Measurements from ENCODE around the gene CCDC85C.

Gene CCDC85C

GRCh38 chr14:99554184-99554583 lies 49.8 kb downstream of the CCDC85C start:
- no peaks in the 10 kb centered on the region for H3K4me1 Mint-ChIP-seq (ENCODE audit: low read depth)
- no peaks in the 10 kb centered on the region for H3K27me3 Mint-ChIP-seq
- H3K36me3 Mint-ChIP-seq (ENCODE audit: low read depth), result no peaks in the 10 kb centered on the region
- H3K27ac Mint-ChIP-seq, result no peak overlapping the region
- no peak overlapping the region for H3K4me3 Mint-ChIP-seq
- H3K9me3 Mint-ChIP-seq, result no peaks in the 10 kb centered on the region

- H3K27ac Mint-ChIP-seq, result no peak overlapping the region
- no peaks in the 10 kb centered on the region for H3K36me3 Mint-ChIP-seq (ENCODE audit: low read depth)
- H3K27me3 Mint-ChIP-seq, result no peaks in the 10 kb centered on the region
- no peaks in the 10 kb centered on the region for H3K9me3 Mint-ChIP-seq
- H3K4me3 Mint-ChIP-seq, result no peak overlapping the region
- no peaks in the 10 kb centered on the region for H3K4me1 Mint-ChIP-seq (ENCODE audit: low read depth)
Measured at GRCh38 chr14:99552572-99553216, 51.3 kb downstream of the CCDC85C start.

- no peaks in the 10 kb centered on the region for H3K36me3 Mint-ChIP-seq (ENCODE audit: low read depth)
- H3K4me3 Mint-ChIP-seq, result no peak overlapping the region
- no peaks in the 10 kb centered on the region for H3K9me3 Mint-ChIP-seq
- H3K4me1 Mint-ChIP-seq (ENCODE audit: low read depth), result no peaks in the 10 kb centered on the region
- no peaks in the 10 kb centered on the region for H3K27me3 Mint-ChIP-seq
- no peak overlapping the region for H3K27ac Mint-ChIP-seq
Measured at GRCh38 chr14:99552021-99552553, 51.9 kb downstream of the CCDC85C start.

- H3K4me1 Mint-ChIP-seq (ENCODE audit: low read depth), result no peaks in the 10 kb centered on the region
Measured at GRCh38 chr14:99551034-99551922, 52.7 kb downstream of the CCDC85C start.

GRCh38 chr14:99550387-99550992 lies 53.5 kb downstream of the CCDC85C start:
- no peak overlapping the region for H3K27ac Mint-ChIP-seq
- no peaks in the 10 kb centered on the region for H3K9me3 Mint-ChIP-seq
- H3K4me3 Mint-ChIP-seq, result no peak overlapping the region
- H3K27me3 Mint-ChIP-seq, result no peaks in the 10 kb centered on the region
- H3K4me1 Mint-ChIP-seq (ENCODE audit: low read depth), result no peaks in the 10 kb centered on the region
- H3K36me3 Mint-ChIP-seq (ENCODE audit: low read depth), result no peaks in the 10 kb centered on the region

More at GRCh38 chr14:99551034-99551922, 52.7 kb downstream of the CCDC85C start:
- no peak overlapping the region for H3K4me3 Mint-ChIP-seq
- H3K36me3 Mint-ChIP-seq (ENCODE audit: low read depth), result no peaks in the 10 kb centered on the region
- H3K27ac Mint-ChIP-seq, result no peak overlapping the region
- H3K9me3 Mint-ChIP-seq, result no peaks in the 10 kb centered on the region
- H3K27me3 Mint-ChIP-seq, result no peaks in the 10 kb centered on the region

GRCh38 chr14:99549684-99550083 lies 54.3 kb downstream of the CCDC85C start:
- Mint-ChIP-seq H3K4me1 (ENCODE audit: low read depth) (no peaks in the 10 kb centered on the region), H3K27me3 (no peaks in the 10 kb centered on the region), H3K27ac (no peak overlapping the region), H3K36me3 (ENCODE audit: low read depth) (no peaks in the 10 kb centered on the region), H3K9me3 (no peaks in the 10 kb centered on the region), H3K4me3 (no peak overlapping the region)

- H3K4me1 Mint-ChIP-seq (ENCODE audit: low read depth), result no peaks in the 10 kb centered on the region
- no peaks in the 10 kb centered on the region for H3K9me3 Mint-ChIP-seq
- H3K27me3 Mint-ChIP-seq, result no peaks in the 10 kb centered on the region
- H3K27ac Mint-ChIP-seq, result no peak overlapping the region
- H3K36me3 Mint-ChIP-seq (ENCODE audit: low read depth), result no peaks in the 10 kb centered on the region
- H3K4me3 Mint-ChIP-seq, result no peak overlapping the region
Measured at GRCh38 chr14:99548871-99549515, 55.0 kb downstream of the CCDC85C start.

GRCh38 chr14:99548255-99548654 lies 55.8 kb downstream of the CCDC85C start:
- H3K4me3 Mint-ChIP-seq, result no peak overlapping the region
- no peak overlapping the region for H3K27ac Mint-ChIP-seq
- no peaks in the 10 kb centered on the region for H3K4me1 Mint-ChIP-seq (ENCODE audit: low read depth)
- H3K36me3 Mint-ChIP-seq (ENCODE audit: low read depth), result no peaks in the 10 kb centered on the region
- no peaks in the 10 kb centered on the region for H3K27me3 Mint-ChIP-seq
- no peaks in the 10 kb centered on the region for H3K9me3 Mint-ChIP-seq

GRCh38 chr14:99546234-99546879 lies 57.6 kb downstream of the CCDC85C start:
- Mint-ChIP-seq H3K4me1 (ENCODE audit: low read depth) (no peaks in the 10 kb centered on the region), H3K27ac (no peak overlapping the region), H3K36me3 (ENCODE audit: low read depth) (no peaks in the 10 kb centered on the region), H3K27me3 (no peaks in the 10 kb centered on the region), H3K4me3 (no peak overlapping the region), H3K9me3 (no peaks in the 10 kb centered on the region)

GRCh38 chr14:99545586-99545985 lies 58.4 kb downstream of the CCDC85C start:
- H3K27ac Mint-ChIP-seq, result no peak overlapping the region
- H3K36me3 Mint-ChIP-seq (ENCODE audit: low read depth), result no peaks in the 10 kb centered on the region
- no peak overlapping the region for H3K4me3 Mint-ChIP-seq
- no peaks in the 10 kb centered on the region for H3K9me3 Mint-ChIP-seq
- no peaks in the 10 kb centered on the region for H3K27me3 Mint-ChIP-seq
- no peaks in the 10 kb centered on the region for H3K4me1 Mint-ChIP-seq (ENCODE audit: low read depth)

GRCh38 chr14:99544991-99545390 lies 59.0 kb downstream of the CCDC85C start:
- no peaks in the 10 kb centered on the region for H3K4me1 Mint-ChIP-seq (ENCODE audit: low read depth)

GRCh38 chr14:99543985-99544384 lies 60.0 kb downstream of the CCDC85C start:
- H3K4me1 Mint-ChIP-seq (ENCODE audit: low read depth), result no peaks in the 10 kb centered on the region
- H3K4me3 Mint-ChIP-seq, result no peak overlapping the region
- H3K27ac Mint-ChIP-seq, result no peak overlapping the region
- no peaks in the 10 kb centered on the region for H3K36me3 Mint-ChIP-seq (ENCODE audit: low read depth)
- no peaks in the 10 kb centered on the region for H3K27me3 Mint-ChIP-seq
- no peaks in the 10 kb centered on the region for H3K9me3 Mint-ChIP-seq

More at GRCh38 chr14:99544991-99545390, 59.0 kb downstream of the CCDC85C start:
- Mint-ChIP-seq H3K9me3 (no peaks in the 10 kb centered on the region), H3K27ac (no peak overlapping the region), H3K4me3 (no peak overlapping the region), H3K27me3 (no peaks in the 10 kb centered on the region), H3K36me3 (ENCODE audit: low read depth) (no peaks in the 10 kb centered on the region)

- no peaks in the 10 kb centered on the region for H3K27me3 Mint-ChIP-seq
- no peaks in the 10 kb centered on the region for H3K36me3 Mint-ChIP-seq (ENCODE audit: low read depth)
- H3K27ac Mint-ChIP-seq, result no peak overlapping the region
- no peaks in the 10 kb centered on the region for H3K4me1 Mint-ChIP-seq (ENCODE audit: low read depth)
- no peaks in the 10 kb centered on the region for H3K9me3 Mint-ChIP-seq
- no peak overlapping the region for H3K4me3 Mint-ChIP-seq
Measured at GRCh38 chr14:99543370-99543769, 60.6 kb downstream of the CCDC85C start.

GRCh38 chr14:99542566-99542965 lies 61.4 kb downstream of the CCDC85C start:
- Mint-ChIP-seq H3K9me3 (no peaks in the 10 kb centered on the region), H3K4me1 (ENCODE audit: low read depth) (no peaks in the 10 kb centered on the region), H3K27ac (no peak overlapping the region), H3K4me3 (no peak overlapping the region), H3K27me3 (no peaks in the 10 kb centered on the region), H3K36me3 (ENCODE audit: low read depth) (no peaks in the 10 kb centered on the region)
